Medulla oblongata (tissue), 1 donor: Measurements from ENCODE around the gene KLHL29.
"Not testable (repeated sequence)": the region's sequence is repeated elsewhere in the genome, so short reads cannot be mapped to it uniquely, and the experiment has no call there.

Source experiments
- DNase-seq: peaks from one replicate; pipeline ENCODE4 v3.0.0-alpha.2; 2015; ENCODE audit errors: extremely low spot score

The KLHL29 gene

GRCh38 chr2:23384551-23385343 lies at the start of gene KLHL29:
Gene KLHL29, plus strand, starts transcription at chr2:23385179. Its CDS starts 177,018 bp downstream, at chr2:23562197.
- peak; percentile 55 for DNase-seq

GRCh38 chr2:23335550-23335949 lies 49.4 kb upstream of the KLHL29 start:
- DNase-seq, result no peak

GRCh38 chr2:23342075-23342474 lies 42.9 kb upstream of the KLHL29 start:
- no peak for DNase-seq

GRCh38 chr2:23346029-23346428 lies 39.0 kb upstream of the KLHL29 start:
- no peak for DNase-seq

GRCh38 chr2:23346781-23347180 lies 38.2 kb upstream of the KLHL29 start:
- no peak for DNase-seq

GRCh38 chr2:23347471-23348092 lies 37.4 kb upstream of the KLHL29 start:
- no peak for DNase-seq

GRCh38 chr2:23348093-23348481 lies 36.9 kb upstream of the KLHL29 start:
- not testable (repeated sequence) for DNase-seq

GRCh38 chr2:23349508-23349907 lies 35.5 kb upstream of the KLHL29 start:
- DNase-seq, result no peak

GRCh38 chr2:23350041-23350791 lies 34.8 kb upstream of the KLHL29 start:
- no peak for DNase-seq

GRCh38 chr2:23350792-23351355 lies 34.1 kb upstream of the KLHL29 start:
- DNase-seq, result no peak

- peak; percentile 89 for DNase-seq
Measured at GRCh38 chr2:23351388-23352141, 33.4 kb upstream of the KLHL29 start.

- DNase-seq, result no peak
Measured at GRCh38 chr2:23354554-23354953, 30.4 kb upstream of the KLHL29 start.

GRCh38 chr2:23355001-23355400 lies 30.0 kb upstream of the KLHL29 start:
- DNase-seq, result no peak

- no peak for DNase-seq
Measured at GRCh38 chr2:23356711-23357110, 28.3 kb upstream of the KLHL29 start.

GRCh38 chr2:23359631-23360567 lies 25.1 kb upstream of the KLHL29 start:
- DNase-seq, result no peak

- DNase-seq, result no peak
Measured at GRCh38 chr2:23360571-23361125, 24.3 kb upstream of the KLHL29 start.

GRCh38 chr2:23361152-23361551 lies 23.8 kb upstream of the KLHL29 start:
- DNase-seq, result no peak

- no peak for DNase-seq
Measured at GRCh38 chr2:23363268-23363667, 21.7 kb upstream of the KLHL29 start.

GRCh38 chr2:23363831-23364230 lies 21.1 kb upstream of the KLHL29 start:
- DNase-seq, result no peak

GRCh38 chr2:23366720-23367119 lies 18.3 kb upstream of the KLHL29 start:
- no peak for DNase-seq
